Measurements from ENCODE around the gene COX5B.
A peak's percentile ranks its signal among the peaks of the same experiment; 100 is the strongest.
"Not testable (repeated sequence)": the region's sequence is repeated elsewhere in the genome, so short reads cannot be mapped to it uniquely, and the experiment has no call there.

COX5B gene

GRCh38 chr2:97654791-97655190 is 8.9 kb downstream of the COX5B start:
- DNase-seq, result no peak

- DNase-seq, result no peak
Observed at GRCh38 chr2:97656129-97656755, 10.4 kb downstream of the COX5B start.

- DNase-seq, result no peak
Observed at GRCh38 chr2:97656905-97657587, 11.2 kb downstream of the COX5B start.

GRCh38 chr2:97657986-97658690 is 12.3 kb downstream of the COX5B start:
- DNase-seq, result no peak

- DNase-seq, result no peak
Observed at GRCh38 chr2:97658691-97659157, 12.9 kb downstream of the COX5B start.

GRCh38 chr2:97659256-97660043 is 13.6 kb downstream of the COX5B start:
- DNase-seq, result no peak

- DNase-seq, result no peak
Observed at GRCh38 chr2:97660044-97660774, 14.3 kb downstream of the COX5B start.

GRCh38 chr2:97660775-97661389 is 15.0 kb downstream of the COX5B start:
- DNase-seq, result no peak

- no peak for DNase-seq
Observed at GRCh38 chr2:97661927-97662326, 16.1 kb downstream of the COX5B start.

GRCh38 chr2:97662386-97662894 is 16.6 kb downstream of the COX5B start:
- DNase-seq, result no peak

- DNase-seq, result peak; percentile 37
Observed at GRCh38 chr2:97662895-97663625, 17.2 kb downstream of the COX5B start.

GRCh38 chr2:97663626-97663961 is 17.7 kb downstream of the COX5B start:
- DNase-seq, result no peak

- peak; percentile 96 for DNase-seq
Observed at GRCh38 chr2:97663962-97664635, 18.2 kb downstream of the COX5B start, which contains the start of gene ACTR1B. ACTR1B (minus strand) TSS chr2:97664044; CDS start chr2:97663890, 154 bp downstream.

- DNase-seq, result no peak
Observed at GRCh38 chr2:97664636-97664970, 18.7 kb downstream of the COX5B start.

GRCh38 chr2:97669448-97669847 is 23.6 kb downstream of the COX5B start, which contains the start of gene C2orf92:
C2orf92 (plus strand) TSS chr2:97669713; CDS start chr2:97669789, 76 bp downstream.
- no peak for DNase-seq

- no peak for DNase-seq
Observed at GRCh38 chr2:97670471-97670870, 24.6 kb downstream of the COX5B start.

GRCh38 chr2:97671526-97671925 is 25.7 kb downstream of the COX5B start:
- no peak for DNase-seq

GRCh38 chr2:97672606-97673140 is 26.8 kb downstream of the COX5B start:
- DNase-seq, result not testable (repeated sequence)

GRCh38 chr2:97673182-97673914 is 27.5 kb downstream of the COX5B start:
- DNase-seq, result no peak

Measured in DMS79 (cell line).